Hepatocyte (in vitro differentiated cells): ENCODE results near the gene CMSS1. TPM values are rescaled to one million over a fixed set of nuclear protein-coding genes. Genes with fewer than 3 reads are reported as not detected.
"Not testable (repeated sequence)": the region's sequence is repeated elsewhere in the genome, so short reads cannot be mapped to it uniquely, and the experiment has no call there.

Source experiments
- DNase-seq: peaks from one replicate; pipeline ENCODE4 v3.0.0-alpha.2; 2016; ENCODE audit warnings: low spot score
- H2AFZ ChIP-seq: fragments of 200-600 bp; sonication (generic); 2 replicates; pipeline ENCODE4 v1.6.0; 2016; ENCODE audit warnings: antibody characterized with exemption, mild to moderate bottlenecking
- H3K27ac ChIP-seq: fragments of 200-600 bp; sonication (generic); 2 replicates; pipeline ENCODE4 v1.5.1; 2016; ENCODE audit warnings: mild to moderate bottlenecking
- H3K27me3 ChIP-seq: fragments of 200-600 bp; sonication (generic); 2 replicates; pipeline ENCODE4 v1.6.1; 2016
- H3K36me3 ChIP-seq: fragments of 200-600 bp; sonication (generic); replicated peaks from 2 replicates; pipeline ENCODE4 v1.5.1; 2016; ENCODE audit warnings: low read depth; ENCODE audit not compliant: insufficient read depth
- H3K4me1 ChIP-seq: fragments of 200-600 bp; sonication (generic); 2 replicates; pipeline ENCODE4 v1.5.1; 2016; ENCODE audit warnings: mild to moderate bottlenecking, moderate library complexity; ENCODE audit not compliant: insufficient read depth
- H3K4me2 ChIP-seq: fragments of 200-600 bp; sonication (generic); 2 replicates; pipeline ENCODE4 v1.6.0; 2016
- H3K4me3 ChIP-seq: fragments of 200-600 bp; sonication (generic); 2 replicates; pipeline ENCODE4 v1.5.1; 2016; ENCODE audit warnings: mild to moderate bottlenecking
- H3K79me2 ChIP-seq: fragments of 200-600 bp; sonication (generic); 2 replicates; pipeline ENCODE4 v1.6.0; 2017; ENCODE audit warnings: mild to moderate bottlenecking
- H3K9me2 ChIP-seq: fragments of 200-600 bp; sonication (generic); replicated peaks from 2 replicates; pipeline ENCODE4 v1.6.0; 2017; ENCODE audit warnings: mild to moderate bottlenecking; ENCODE audit not compliant: insufficient read depth
- H3K9me3 ChIP-seq: fragments of 200-600 bp; sonication (generic); 2 replicates; pipeline ENCODE4 v1.5.1; 2016; ENCODE audit warnings: low read depth, mild to moderate bottlenecking
- H4K20me1 ChIP-seq: fragments of 200-600 bp; sonication (generic); 2 replicates; pipeline ENCODE4 v1.6.0; 2016; ENCODE audit warnings: mild to moderate bottlenecking; ENCODE audit not compliant: insufficient read depth, poor library complexity, severe bottlenecking
- EZH2 ChIP-seq: fragments of 200-600 bp; sonication (generic); IDR thresholded peaks from 2 replicates; pipeline ENCODE4 v1.6.1; 2016; ENCODE audit warnings: antibody characterized with exemption, mild to moderate bottlenecking, borderline replicate concordance
- EZH2phosphoT487 ChIP-seq: fragments of 200-600 bp; sonication (generic); IDR thresholded peaks from one replicate; pipeline ENCODE4 v1.6.1; 2018; ENCODE audit warnings: antibody characterized with exemption, mild to moderate bottlenecking, low read depth, moderate library complexity; ENCODE audit not compliant: unreplicated experiment, severe bottlenecking
- WGBS: methylation state at CpG from one replicate; pipeline ENCODE4 v1.1.6; 2016; ENCODE audit warnings: low lambda C conversion rate; ENCODE audit errors: missing lambda C conversion rate; 5-methylcytosine and 5-hydroxymethylcytosine counted together
- polyA plus RNA-seq: library from polyadenylated mRNA; unstranded; fragments of >200 nt; fragmentation: Nextera tagmentation; extraction: Ambion mirVana; gene quantifications from 2 replicates; pipeline ENCODE4 v1.2.1, GENCODE V29; 2016
- total RNA-seq: library from RNA; depleted of rRNA; stranded (reverse); fragments of >200 nt; gene quantifications from 2 replicates; pipeline ENCODE4 v1.2.3, GENCODE V29; 2014
- TF ChIP-seq, protein P1 (sequence below): fragments of 200-600 bp; sonication (generic); IDR thresholded peaks from 2 replicates; pipeline ENCODE4 v1.5.1; 2016; ENCODE audit warnings: antibody characterized with exemption, mild to moderate bottlenecking; ENCODE audit not compliant: poor library complexity

Gene CMSS1
- total and polyA plus RNA-seq, 2 experiments from 2014 or later = 11.8 to 17.0 TPM

DNA sequence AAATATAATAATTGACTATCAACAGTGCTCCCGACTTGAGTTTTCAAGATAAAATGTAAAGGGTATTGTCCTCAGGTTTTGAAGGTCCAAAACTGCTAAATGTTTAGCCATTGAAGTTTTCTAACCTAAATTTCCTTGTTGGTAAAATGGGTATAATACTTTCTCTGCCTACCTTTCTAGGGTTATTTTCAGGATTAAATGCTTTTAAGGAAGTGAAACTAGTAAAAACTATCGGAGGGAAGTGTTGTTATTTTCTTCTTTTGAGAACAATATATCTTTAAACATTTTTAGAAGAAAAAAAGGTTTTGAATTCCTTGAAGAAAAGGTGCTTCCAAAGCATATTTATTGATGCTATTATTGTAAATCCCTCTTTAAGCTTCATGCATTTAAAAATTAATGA is 229.3 kb downstream of the CMSS1 start:
- no peaks in the 10 kb centered on the region for H3K9me3 ChIP-seq
- peak overlapping the region; percentile 77 for H3K27ac ChIP-seq
- H3K4me2 ChIP-seq = peak overlapping the region; percentile 30
- no peaks in the 10 kb centered on the region for H3K79me2 ChIP-seq
- no peak for TF ChIP-seq EZH2
- TF ChIP-seq, protein P1, sequence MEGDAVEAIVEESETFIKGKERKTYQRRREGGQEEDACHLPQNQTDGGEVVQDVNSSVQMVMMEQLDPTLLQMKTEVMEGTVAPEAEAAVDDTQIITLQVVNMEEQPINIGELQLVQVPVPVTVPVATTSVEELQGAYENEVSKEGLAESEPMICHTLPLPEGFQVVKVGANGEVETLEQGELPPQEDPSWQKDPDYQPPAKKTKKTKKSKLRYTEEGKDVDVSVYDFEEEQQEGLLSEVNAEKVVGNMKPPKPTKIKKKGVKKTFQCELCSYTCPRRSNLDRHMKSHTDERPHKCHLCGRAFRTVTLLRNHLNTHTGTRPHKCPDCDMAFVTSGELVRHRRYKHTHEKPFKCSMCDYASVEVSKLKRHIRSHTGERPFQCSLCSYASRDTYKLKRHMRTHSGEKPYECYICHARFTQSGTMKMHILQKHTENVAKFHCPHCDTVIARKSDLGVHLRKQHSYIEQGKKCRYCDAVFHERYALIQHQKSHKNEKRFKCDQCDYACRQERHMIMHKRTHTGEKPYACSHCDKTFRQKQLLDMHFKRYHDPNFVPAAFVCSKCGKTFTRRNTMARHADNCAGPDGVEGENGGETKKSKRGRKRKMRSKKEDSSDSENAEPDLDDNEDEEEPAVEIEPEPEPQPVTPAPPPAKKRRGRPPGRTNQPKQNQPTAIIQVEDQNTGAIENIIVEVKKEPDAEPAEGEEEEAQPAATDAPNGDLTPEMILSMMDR = no peak
- TF ChIP-seq EZH2phosphoT487 = no peak
- H3K4me3 ChIP-seq = no peak overlapping the region
- 54% methylated on average over 2 of the region's 2 CpGs for WGBS
- H2AFZ ChIP-seq = no peak overlapping the region
- H4K20me1 ChIP-seq = no peaks in the 10 kb centered on the region
- H3K27me3 ChIP-seq = no peaks in the 10 kb centered on the region
- H3K9me2 ChIP-seq = no peaks in the 10 kb centered on the region
- no peak for DNase-seq
- H3K4me1 ChIP-seq = peaks cover 43% of the 10 kb centered on the region
- no peaks in the 10 kb centered on the region for H3K36me3 ChIP-seq

DNA sequence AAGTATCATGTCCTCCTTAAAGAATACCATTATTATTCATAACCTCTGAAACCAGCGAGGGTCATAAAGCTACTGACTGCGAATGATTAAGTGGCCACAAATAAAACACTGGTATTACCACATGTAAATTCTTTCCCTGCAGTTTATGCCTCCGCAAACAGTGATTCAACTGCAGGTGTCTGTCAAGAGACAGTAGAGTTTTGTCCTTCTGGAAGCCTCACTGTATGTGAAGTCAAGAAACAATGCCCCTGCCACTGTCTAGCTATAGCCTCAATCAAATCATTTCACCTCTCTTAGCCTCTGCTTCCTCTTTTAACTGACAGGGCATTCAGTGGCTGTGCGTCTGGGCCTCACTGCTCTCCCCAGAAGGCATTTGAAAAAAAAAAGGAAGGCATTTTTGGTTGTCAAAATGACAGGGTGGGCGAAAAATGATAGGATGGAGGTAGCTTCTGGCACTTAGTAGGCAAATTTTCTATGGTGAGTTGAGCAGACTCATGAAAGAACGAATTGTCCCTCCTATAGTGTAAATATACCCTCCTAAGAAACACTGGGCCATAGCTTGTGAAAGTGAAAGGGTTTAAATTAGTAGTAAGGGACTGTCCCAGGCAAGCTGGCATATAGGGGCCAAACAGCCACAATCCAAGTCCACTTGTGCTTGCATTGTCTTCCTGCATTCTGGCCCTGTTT is 229.9 kb downstream of the CMSS1 start:
- no peaks in the 10 kb centered on the region for H4K20me1 ChIP-seq
- peak; percentile 54 for DNase-seq
- H3K27ac ChIP-seq = peak overlapping the region; percentile 84
- H3K9me3 ChIP-seq = no peaks in the 10 kb centered on the region
- no peaks in the 10 kb centered on the region for H3K9me2 ChIP-seq
- 54% methylated on average over 6 of the region's 6 CpGs for WGBS
- H3K4me3 ChIP-seq = no peak overlapping the region
- TF ChIP-seq, protein P1 = no peak
- TF ChIP-seq EZH2phosphoT487 = no peak
- H3K27me3 ChIP-seq = no peaks in the 10 kb centered on the region
- no peak overlapping the region for H2AFZ ChIP-seq
- peak overlapping the region; percentile 40 for H3K4me2 ChIP-seq
- H3K36me3 ChIP-seq = no peaks in the 10 kb centered on the region
- H3K4me1 ChIP-seq = peaks cover 38% of the 10 kb centered on the region
- H3K79me2 ChIP-seq = no peaks in the 10 kb centered on the region

DNA sequence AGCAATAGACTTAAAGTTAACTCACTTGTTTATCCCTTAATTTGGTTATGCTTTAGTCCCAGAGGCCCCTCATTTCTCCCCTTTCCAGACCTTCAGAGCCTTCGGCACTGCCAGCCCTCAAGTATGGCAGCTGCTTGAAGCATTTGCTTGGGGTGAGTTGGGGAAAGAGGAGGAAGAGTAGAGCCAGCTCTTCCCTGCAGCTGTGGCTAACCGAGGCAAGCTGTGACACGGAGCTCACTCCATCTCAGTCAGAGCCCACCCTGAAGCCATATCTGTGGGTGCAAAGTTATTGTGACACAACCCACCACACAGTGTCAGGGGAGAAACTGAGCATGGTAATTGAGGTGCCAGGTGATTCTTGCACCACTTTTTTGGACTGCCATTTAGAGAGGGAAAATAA is 230.6 kb downstream of the CMSS1 start:
- Histone ChIP-seq H3K9me2 (no peaks in the 10 kb centered on the region), H3K4me1 (peaks cover 36% of the 10 kb centered on the region), H4K20me1 (no peaks in the 10 kb centered on the region), H3K27me3 (no peaks in the 10 kb centered on the region), H3K4me2 (peak overlapping the region; percentile 40), H3K36me3 (no peaks in the 10 kb centered on the region), H3K4me3 (no peak overlapping the region), H3K9me3 (no peaks in the 10 kb centered on the region), H3K79me2 (no peaks in the 10 kb centered on the region), H2AFZ (no peak overlapping the region), H3K27ac (peak overlapping the region; percentile 84)
- 95% methylated on average over 3 of the region's 3 CpGs for WGBS
- DNase-seq = no peak
- TF ChIP-seq, protein P1 = no peak
- TF ChIP-seq EZH2 = no peak
- TF ChIP-seq EZH2phosphoT487 = no peak

DNA sequence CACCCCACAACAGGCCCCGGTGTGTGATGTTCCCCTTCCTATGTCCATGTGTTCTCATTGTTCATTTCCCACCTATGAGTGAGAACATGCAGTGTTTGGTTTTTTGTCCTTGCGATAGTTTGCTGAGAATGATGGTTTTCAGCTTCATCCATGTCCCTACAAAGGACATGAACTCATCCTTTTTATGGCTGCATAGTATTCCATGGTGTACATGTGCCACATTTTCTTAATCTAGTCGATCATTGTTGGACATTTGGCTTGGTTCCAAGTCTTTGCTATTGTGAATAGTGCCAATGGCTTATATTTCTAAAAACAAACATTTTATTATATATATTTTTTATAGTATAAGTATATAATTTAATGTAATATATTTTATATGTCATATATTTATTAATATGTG is 233.9 kb downstream of the CMSS1 start:
- H3K79me2 ChIP-seq, H2AFZ ChIP-seq, H3K9me2 ChIP-seq, H3K4me3 ChIP-seq, H3K9me3 ChIP-seq, H4K20me1 ChIP-seq, H3K4me2 ChIP-seq, H3K36me3 ChIP-seq, DNase-seq, H3K27ac ChIP-seq, H3K27me3 ChIP-seq: not testable (repeated sequence)
- peaks cover 40% of the 10 kb centered on the region for H3K4me1 ChIP-seq
- WGBS = 100% methylated on average over 3 of the region's 3 CpGs
